Measurements from ENCODE around the gene ZGPAT. TPM values are rescaled to one million over a fixed set of nuclear protein-coding genes. Genes with fewer than 3 reads are reported as not detected.

ZGPAT gene
- total and polyA plus RNA-seq, 2 of the 13 experiments (the other 11 are each of a cell fraction or from before 2014, with no cell fraction given): 23.0 to 41.9 TPM

DNA sequence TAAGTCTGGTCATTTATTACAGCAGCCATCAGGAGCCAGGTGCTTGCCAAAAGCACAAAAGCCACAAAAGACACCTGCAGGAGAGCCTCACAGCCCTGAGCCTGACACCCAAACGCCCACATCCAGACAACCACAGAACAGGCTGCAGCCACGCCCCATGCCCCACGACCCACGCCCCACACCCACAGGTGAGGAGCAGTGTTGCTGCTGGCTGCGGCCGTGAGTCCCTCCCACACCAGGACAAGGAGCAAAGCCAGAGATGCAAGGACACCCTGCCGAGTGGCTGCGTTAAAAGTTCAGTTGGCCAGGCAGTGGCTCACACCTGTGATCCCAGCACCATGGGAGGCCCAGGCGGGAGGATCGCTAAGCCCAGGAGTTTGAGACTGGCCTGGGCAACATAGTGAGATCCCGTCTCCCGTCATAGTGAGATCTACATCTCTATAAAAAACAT, 74.7 kb downstream of the ZGPAT start (continued):
- no peak for TF ChIP-seq ATF7 (IDR thresholded peaks at IDR 0.05)
- TF ChIP-seq ATF7 (CRISPR knock-in tag; IDR thresholded peaks at IDR 0.05): peak; percentile 74; the same call in 1 of the 2 replicates
- TF ChIP-seq PTBP1 (IDR thresholded peaks at IDR 0.05; ENCODE audit: low read depth, low read length, poor library complexity, severe bottlenecking): no peak
- TF ChIP-seq HOXA9 (CRISPR knock-in tag; IDR thresholded peaks at IDR 0.05; ENCODE audit: borderline replicate concordance): no peak
- TF ChIP-seq FOXO1 (CRISPR knock-in tag; IDR thresholded peaks at IDR 0.05): no peak
- no peak for TF ChIP-seq ZNF382 (CRISPR knock-in tag; IDR thresholded peaks at IDR 0.05; ENCODE audit: borderline replicate concordance)
- TF ChIP-seq ZKSCAN8 (CRISPR knock-in tag; IDR thresholded peaks at IDR 0.05; ENCODE audit: borderline replicate concordance): no peak
- TF ChIP-seq CBX1 (IDR thresholded peaks at IDR 0.05; ENCODE audit: low read depth): no peak
- TF ChIP-seq ZFP1 (CRISPR knock-in tag; IDR thresholded peaks at IDR 0.05): no peak
- no peak for TF ChIP-seq ZNF232 (CRISPR knock-in tag; IDR thresholded peaks at IDR 0.05; ENCODE audit: borderline replicate concordance)
- TF ChIP-seq ZNF800 (CRISPR knock-in tag; IDR thresholded peaks at IDR 0.05): no peak
- 0 out of 2 replicates have a peak, but pooled peaks have one; percentile 4 for TF ChIP-seq TBX2 (CRISPR knock-in tag; IDR thresholded peaks at IDR 0.05; ENCODE audit: borderline replicate concordance)
- TF ChIP-seq ZNF724P (CRISPR knock-in tag; IDR thresholded peaks at IDR 0.05; ENCODE audit: borderline replicate concordance): no peak
- no peak for TF ChIP-seq DNMT1 (CRISPR knock-in tag; IDR thresholded peaks at IDR 0.05)
- no peak for TF ChIP-seq NFATC3 (CRISPR knock-in tag; IDR thresholded peaks at IDR 0.05)
- TF ChIP-seq ZNF136 (CRISPR knock-in tag; IDR thresholded peaks at IDR 0.05; ENCODE audit: low read depth): no peak
- TF ChIP-seq CHCHD3 (CRISPR knock-in tag; IDR thresholded peaks at IDR 0.05): no peak
- no peak for TF ChIP-seq PRDM15 (CRISPR knock-in tag; IDR thresholded peaks at IDR 0.05)
- no peak for TF ChIP-seq E2F1 (CRISPR knock-in tag; IDR thresholded peaks at IDR 0.05)
- no peak for TF ChIP-seq IKZF5 (CRISPR knock-in tag; IDR thresholded peaks at IDR 0.05)
- TF ChIP-seq HNF4G (IDR thresholded peaks at IDR 0.05; ENCODE audit: borderline replicate concordance, low read depth, low read length): no peak
- TF ChIP-seq HNF4G (CRISPR knock-in tag; IDR thresholded peaks at IDR 0.05; ENCODE audit: borderline replicate concordance, low read depth): no peak
- TF ChIP-seq NR2C2 (CRISPR knock-in tag; IDR thresholded peaks at IDR 0.05; ENCODE audit: borderline replicate concordance): 0 out of 2 replicates have a peak, but pooled peaks have one; percentile 25
- TF ChIP-seq REPIN1 (CRISPR knock-in tag; IDR thresholded peaks at IDR 0.05; ENCODE audit: borderline replicate concordance, low read depth): no peak
